ENCODE measurements around the gene CDCP1. TPM values are rescaled to one million over a fixed set of nuclear protein-coding genes. Genes with fewer than 3 reads are reported as not detected.

CDCP1 gene
- total RNA-seq, 1 experiment from 2014 or later, result 85.0 TPM

GRCh38 chr3:45186871-45187270, 40.7 kb upstream of the CDCP1 start:
- H3K9me3 ChIP-seq (ENCODE audit: insufficient read depth, low read depth), result no peaks in the 10 kb centered on the region
- intact Hi-C loops (cut with micrococcal nuclease; ENCODE audit: unreplicated experiment), result no loop called here
- ChIA-PET CTCF (no interaction called here), POLR2A (ENCODE audit: unreplicated experiment) (no interaction called here)
- no peak overlapping the region for H3K4me2 ChIP-seq
- peaks cover 28% of the 10 kb centered on the region for H3K4me1 ChIP-seq (replicated peaks; ENCODE audit: insufficient read depth)
- no peaks in the 10 kb centered on the region for H3K36me3 ChIP-seq (ENCODE audit: low read depth)
- no peak overlapping the region for H3K4me3 ChIP-seq
- H3F3A ChIP-seq (ENCODE audit: insufficient read depth, low read depth), result peaks cover 16% of the 10 kb centered on the region
- TF ChIP-seq CTCF (conservative IDR thresholded peaks at IDR 0.05) (no peak), EZH2 (IDR thresholded peaks at IDR 0.05; ENCODE audit: low read depth) (no peak)
- H3K27me3 ChIP-seq (ENCODE audit: insufficient read depth, low read depth), result no peaks in the 10 kb centered on the region
- H3K27ac ChIP-seq, result no peak overlapping the region
- no peaks in the 10 kb centered on the region for H3K9me2 ChIP-seq (ENCODE audit: insufficient read depth)
- H3K79me2 ChIP-seq (ENCODE audit: low read depth), result no peaks in the 10 kb centered on the region
- H2AFZ ChIP-seq, result no peak overlapping the region
- no TSS peak for BruUV-seq (replicated peaks)
- no peak for DNase-seq
- no peaks in the 10 kb centered on the region for H4K20me1 ChIP-seq (ENCODE audit: insufficient read depth)

- Histone ChIP-seq H3K79me2 (ENCODE audit: low read depth) (no peaks in the 10 kb centered on the region), H3K36me3 (ENCODE audit: low read depth) (no peaks in the 10 kb centered on the region), H3K9me3 (ENCODE audit: insufficient read depth, low read depth) (no peaks in the 10 kb centered on the region), H2AFZ (no peak overlapping the region), H3K4me1 (replicated peaks; ENCODE audit: insufficient read depth) (peaks cover 40% of the 10 kb centered on the region), H3F3A (ENCODE audit: insufficient read depth, low read depth) (peaks cover 16% of the 10 kb centered on the region), H4K20me1 (ENCODE audit: insufficient read depth) (no peaks in the 10 kb centered on the region), H3K4me3 (no peak overlapping the region), H3K27me3 (ENCODE audit: insufficient read depth, low read depth) (no peaks in the 10 kb centered on the region), H3K9me2 (ENCODE audit: insufficient read depth) (no peaks in the 10 kb centered on the region), H3K4me2 (no peak overlapping the region), H3K27ac (no peak overlapping the region)
- no peak for DNase-seq
- CTCF ChIA-PET, result no interaction called here
- no TSS peak for BruUV-seq (replicated peaks)
- TF ChIP-seq EZH2 (IDR thresholded peaks at IDR 0.05; ENCODE audit: low read depth) (no peak), CTCF (conservative IDR thresholded peaks at IDR 0.05) (no peak)
- POLR2A ChIA-PET (ENCODE audit: unreplicated experiment), result no interaction called here
- intact Hi-C loops (cut with micrococcal nuclease; ENCODE audit: unreplicated experiment), result no loop called here
Measured at GRCh38 chr3:45185461-45185860, 39.3 kb upstream of the CDCP1 start.

- Histone ChIP-seq H3K9me3 (ENCODE audit: insufficient read depth, low read depth) (no peaks in the 10 kb centered on the region), H2AFZ (no peak overlapping the region), H3K79me2 (ENCODE audit: low read depth) (no peaks in the 10 kb centered on the region), H3F3A (ENCODE audit: insufficient read depth, low read depth) (peaks cover 16% of the 10 kb centered on the region), H3K4me2 (no peak overlapping the region), H3K36me3 (ENCODE audit: low read depth) (no peaks in the 10 kb centered on the region), H3K9me2 (ENCODE audit: insufficient read depth) (no peaks in the 10 kb centered on the region), H3K4me1 (replicated peaks; ENCODE audit: insufficient read depth) (peaks cover 40% of the 10 kb centered on the region), H3K4me3 (no peak overlapping the region), H4K20me1 (ENCODE audit: insufficient read depth) (no peaks in the 10 kb centered on the region), H3K27me3 (ENCODE audit: insufficient read depth, low read depth) (no peaks in the 10 kb centered on the region), H3K27ac (no peak overlapping the region)
- no peak for TF ChIP-seq CTCF (conservative IDR thresholded peaks at IDR 0.05)
- no peak for TF ChIP-seq EZH2 (IDR thresholded peaks at IDR 0.05; ENCODE audit: low read depth)
- intact Hi-C loops (cut with micrococcal nuclease; ENCODE audit: unreplicated experiment), result no loop called here
- DNase-seq, result no peak
- ChIA-PET POLR2A (ENCODE audit: unreplicated experiment) (no interaction called here), CTCF (no interaction called here)
- BruUV-seq (replicated peaks), result no TSS peak
Measured at GRCh38 chr3:45185052-45185451, 38.9 kb upstream of the CDCP1 start.

All from PC-9 (cell line).